ENCODE data around the gene SLC38A3. TPM values are rescaled to one million over a fixed set of nuclear protein-coding genes. Genes with fewer than 3 reads are reported as not detected.

The SLC38A3 gene
- total RNA-seq, 4 donors from 2014 or later, result 1.9 to 8.9 (median 5.0) TPM

DNA sequence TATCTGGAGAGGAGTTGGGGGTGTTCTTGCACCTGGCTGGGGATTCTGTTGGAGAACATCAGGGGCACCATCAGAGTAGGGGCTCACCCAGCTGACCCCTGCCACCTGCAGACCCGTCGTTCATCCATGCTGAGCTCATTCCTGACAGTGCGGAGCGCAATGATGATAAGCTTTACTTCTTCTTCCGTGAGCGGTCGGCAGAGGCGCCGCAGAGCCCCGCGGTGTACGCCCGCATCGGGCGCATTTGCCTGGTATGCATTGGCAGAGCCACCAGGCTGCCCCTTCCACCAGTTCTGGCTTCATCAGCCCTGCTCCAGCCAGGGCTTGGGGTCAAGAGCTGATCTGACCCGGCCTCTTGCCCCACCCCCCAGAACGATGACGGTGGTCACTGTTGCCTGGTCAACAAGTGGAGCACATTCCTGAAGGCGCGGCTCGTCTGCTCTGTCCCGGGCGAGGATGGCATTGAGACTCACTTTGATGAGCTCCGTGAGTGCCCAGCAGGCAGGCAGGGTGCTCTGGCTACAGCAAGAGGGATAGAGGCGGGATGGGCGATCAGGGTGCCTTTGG, 22.5 kb upstream of the SLC38A3 start:
- H3K36me3 ChIP-seq, result peaks cover 0 to 13% of the 10 kb centered on the region in 2 donors
- ATAC-seq (no peak), DNase-seq (no peak)
- no peaks in the 10 kb centered on the region for H3K4me1 ChIP-seq
- TF ChIP-seq POLR2A (IDR thresholded peaks at IDR 0.05), result no peak
- TF ChIP-seq, protein P1, sequence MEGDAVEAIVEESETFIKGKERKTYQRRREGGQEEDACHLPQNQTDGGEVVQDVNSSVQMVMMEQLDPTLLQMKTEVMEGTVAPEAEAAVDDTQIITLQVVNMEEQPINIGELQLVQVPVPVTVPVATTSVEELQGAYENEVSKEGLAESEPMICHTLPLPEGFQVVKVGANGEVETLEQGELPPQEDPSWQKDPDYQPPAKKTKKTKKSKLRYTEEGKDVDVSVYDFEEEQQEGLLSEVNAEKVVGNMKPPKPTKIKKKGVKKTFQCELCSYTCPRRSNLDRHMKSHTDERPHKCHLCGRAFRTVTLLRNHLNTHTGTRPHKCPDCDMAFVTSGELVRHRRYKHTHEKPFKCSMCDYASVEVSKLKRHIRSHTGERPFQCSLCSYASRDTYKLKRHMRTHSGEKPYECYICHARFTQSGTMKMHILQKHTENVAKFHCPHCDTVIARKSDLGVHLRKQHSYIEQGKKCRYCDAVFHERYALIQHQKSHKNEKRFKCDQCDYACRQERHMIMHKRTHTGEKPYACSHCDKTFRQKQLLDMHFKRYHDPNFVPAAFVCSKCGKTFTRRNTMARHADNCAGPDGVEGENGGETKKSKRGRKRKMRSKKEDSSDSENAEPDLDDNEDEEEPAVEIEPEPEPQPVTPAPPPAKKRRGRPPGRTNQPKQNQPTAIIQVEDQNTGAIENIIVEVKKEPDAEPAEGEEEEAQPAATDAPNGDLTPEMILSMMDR (IDR thresholded peaks at IDR 0.05 in 4 of 5, conservative IDR thresholded peaks at IDR 0.05 in 1 of 5), result no peak
- H3K27ac ChIP-seq, result no peak overlapping the region
- H3K27me3 ChIP-seq, result no peaks in the 10 kb centered on the region
- H3K4me3 ChIP-seq, result no peak overlapping the region
- in situ Hi-C loops (cut with MboI; ENCODE audit: low sequenced_read_pairs in 4 of 4), result loop anchor here in 1 of 4 donors (10.0 kb wide), 1 partner anchor 58 kb away; no protein-coding TSS in a partner anchor
- no peaks in the 10 kb centered on the region for H3K9me3 ChIP-seq
- intact Hi-C loops (cut with DNase I; ENCODE audit: low total_unique reads), result no loop called here

DNA sequence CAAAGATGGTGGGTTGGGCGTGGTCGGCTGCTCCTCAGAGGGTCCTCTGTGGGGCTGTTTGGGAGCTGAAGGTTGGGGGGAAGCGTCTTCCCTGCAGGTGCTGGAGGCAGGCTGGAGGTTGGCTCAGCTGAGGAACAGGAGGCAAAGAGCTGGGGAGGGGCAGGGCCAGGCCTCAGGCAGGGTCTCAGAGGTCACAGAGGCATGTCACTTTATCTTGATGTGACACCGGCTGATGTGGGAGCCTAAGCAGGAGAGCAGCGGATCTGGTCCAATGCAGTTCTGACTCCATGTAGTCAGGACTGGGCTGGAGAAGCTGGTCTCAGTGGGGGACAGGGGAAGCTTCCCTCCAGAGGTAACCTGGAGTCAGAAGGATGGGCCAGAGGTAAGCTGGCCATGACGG, 21.3 kb upstream of the SLC38A3 start:
- Histone ChIP-seq H3K27ac (no peak overlapping the region), H3K4me3 (no peak overlapping the region), H3K4me1 (no peaks in the 10 kb centered on the region), H3K9me3 (no peaks in the 10 kb centered on the region), H3K36me3 (peaks cover 0 to 13% of the 10 kb centered on the region in 2 donors), H3K27me3 (no peaks in the 10 kb centered on the region)
- TF ChIP-seq, protein P1 (IDR thresholded peaks at IDR 0.05 in 4 of 5, conservative IDR thresholded peaks at IDR 0.05 in 1 of 5), result no peak
- TF ChIP-seq POLR2A (IDR thresholded peaks at IDR 0.05), result no peak
- in situ Hi-C loops (cut with MboI; ENCODE audit: low sequenced_read_pairs in 4 of 4) (loop anchor here in 1 of 4 donors (10.0 kb wide), 1 partner anchor 59 kb away; no protein-coding TSS in a partner anchor), intact Hi-C loops (cut with DNase I; ENCODE audit: low total_unique reads) (no loop called here)
- ATAC-seq (no peak), DNase-seq (no peak)

DNA sequence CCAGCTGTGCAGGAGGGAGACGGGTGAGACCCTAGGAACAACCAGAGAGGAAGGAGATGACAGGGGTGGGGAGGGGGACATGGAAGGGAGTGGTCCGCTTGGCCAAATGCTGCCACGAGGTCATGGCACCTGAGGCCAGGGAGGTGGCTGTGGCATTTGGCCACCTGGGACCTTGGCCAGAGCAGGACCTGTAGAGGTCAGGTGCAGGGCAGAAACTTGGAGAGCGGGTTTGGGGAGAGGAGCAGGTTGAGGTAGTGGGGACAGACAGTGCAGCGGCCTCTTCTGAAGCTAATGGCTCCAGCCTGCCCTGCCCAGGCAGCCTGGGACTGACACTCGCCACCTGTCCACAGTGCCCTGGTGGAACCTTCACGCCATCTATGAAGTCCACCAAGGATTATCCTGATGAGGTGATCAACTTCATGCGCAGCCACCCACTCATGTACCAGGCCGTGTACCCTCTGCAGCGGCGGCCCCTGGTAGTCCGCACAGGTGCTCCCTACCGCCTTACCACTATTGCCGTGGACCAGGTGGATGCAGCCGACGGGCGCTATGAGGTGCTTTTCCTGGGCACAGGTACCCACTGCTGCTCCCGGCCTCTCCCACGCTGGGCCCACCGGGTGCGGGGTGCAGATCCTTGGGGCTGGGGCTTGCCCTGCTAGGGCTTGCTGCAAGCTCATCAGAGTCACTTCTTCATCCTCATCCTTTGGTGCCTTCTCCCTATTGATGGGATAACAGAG, 20.7 kb upstream of the SLC38A3 start:
- in situ Hi-C loops (cut with MboI; ENCODE audit: low sequenced_read_pairs in 4 of 4), result loop anchor here in 1 of 4 donors (10.0 kb wide), 1 partner anchor 60 kb away; no protein-coding TSS in a partner anchor
- no peak for DNase-seq
- Histone ChIP-seq H3K27me3 (no peaks in the 10 kb centered on the region), H3K4me1 (no peaks in the 10 kb centered on the region), H3K27ac (no peak overlapping the region), H3K9me3 (no peaks in the 10 kb centered on the region), H3K36me3 (peaks cover 0 to 13% of the 10 kb centered on the region in 2 donors), H3K4me3 (no peak overlapping the region)
- TF ChIP-seq POLR2A (IDR thresholded peaks at IDR 0.05), result no peak
- TF ChIP-seq, protein P1 (IDR thresholded peaks at IDR 0.05 in 4 of 5, conservative IDR thresholded peaks at IDR 0.05 in 1 of 5), result no peak
- no peak for ATAC-seq
- intact Hi-C loops (cut with DNase I; ENCODE audit: low total_unique reads), result no loop called here

DNA sequence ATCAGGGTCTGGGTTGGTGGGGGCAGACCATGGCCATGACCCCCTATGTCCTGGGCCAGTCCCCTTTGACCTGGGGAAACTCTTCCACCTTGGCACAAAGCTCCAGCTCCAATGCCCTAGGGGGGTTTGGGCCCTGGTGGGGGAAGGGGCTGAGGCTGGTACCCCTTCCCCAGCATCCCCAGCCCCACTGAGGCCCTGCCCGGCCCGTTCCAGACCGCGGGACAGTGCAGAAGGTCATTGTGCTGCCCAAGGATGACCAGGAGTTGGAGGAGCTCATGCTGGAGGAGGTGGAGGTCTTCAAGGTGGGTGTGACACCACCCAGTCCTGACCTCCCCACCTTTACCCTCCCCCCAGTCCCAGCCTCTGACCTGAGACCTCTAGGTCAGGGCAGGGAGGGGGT, 19.8 kb upstream of the SLC38A3 start:
- intact Hi-C loops (cut with DNase I; ENCODE audit: low total_unique reads), result no loop called here
- ATAC-seq (no peak), DNase-seq (no peak)
- in situ Hi-C loops (cut with MboI; ENCODE audit: low sequenced_read_pairs in 4 of 4), result loop anchor here (5.0 to 10.0 kb wide), 2 partner anchors 60 to 63 kb away; no protein-coding TSS in a partner anchor
- Histone ChIP-seq H3K27me3 (no peaks in the 10 kb centered on the region), H3K36me3 (peaks cover 0 to 13% of the 10 kb centered on the region in 2 donors), H3K9me3 (no peaks in the 10 kb centered on the region), H3K27ac (no peak overlapping the region), H3K4me3 (no peak overlapping the region), H3K4me1 (no peaks in the 10 kb centered on the region)
- TF ChIP-seq, protein P1 (IDR thresholded peaks at IDR 0.05 in 4 of 5, conservative IDR thresholded peaks at IDR 0.05 in 1 of 5), result no peak
- no peak for TF ChIP-seq POLR2A (IDR thresholded peaks at IDR 0.05)

Measured in gastrocnemius medialis (tissue), 4 donors.